GM23248 (cell line): ENCODE measurements around the gene HSPH1. TPM values are rescaled to one million over a fixed set of nuclear protein-coding genes. Genes with fewer than 3 reads are reported as not detected.

Experiments used
- DNase-seq: peaks from one replicate; pipeline ENCODE4 v3.0.0-alpha.2; 2015
- H2AFZ ChIP-seq: fragments of 200-600 bp; sonication (generic); 2 replicates; pipeline ENCODE4 v1.6.1; 2016; ENCODE audit warnings: antibody characterized with exemption
- H3F3A ChIP-seq: fragments of 200-600 bp; sonication (generic); 2 replicates; pipeline ENCODE4 v1.6.1; 2016; ENCODE audit warnings: mild to moderate bottlenecking, antibody characterized with exemption, mixed run types; ENCODE audit not compliant: insufficient read depth
- H3K27ac ChIP-seq: fragments of 200-600 bp; sonication (generic); 2 replicates; pipeline ENCODE4 v1.5.1; 2016; ENCODE audit warnings: mild to moderate bottlenecking
- H3K27me3 ChIP-seq: fragments of 200-600 bp; sonication (generic); replicated peaks from 2 replicates; pipeline ENCODE4 v1.6.1; 2016; ENCODE audit warnings: mild to moderate bottlenecking; ENCODE audit not compliant: insufficient read depth
- H3K36me3 ChIP-seq: fragments of 200-600 bp; sonication (generic); 2 replicates; pipeline ENCODE4 v1.6.1; 2016; ENCODE audit warnings: low read depth, mild to moderate bottlenecking
- H3K4me1 ChIP-seq: fragments of 200-600 bp; sonication (generic); 2 replicates; pipeline ENCODE4 v1.6.1; 2016; ENCODE audit warnings: mild to moderate bottlenecking; ENCODE audit not compliant: insufficient read depth
- H3K4me2 ChIP-seq: fragments of 200-600 bp; sonication (generic); one replicate; pipeline ENCODE4 v1.6.1; 2016; ENCODE audit warnings: mild to moderate bottlenecking; ENCODE audit not compliant: unreplicated experiment
- H3K4me3 ChIP-seq: fragments of 200-600 bp; sonication (generic); 2 replicates; pipeline ENCODE4 v1.5.1; 2016; ENCODE audit warnings: mild to moderate bottlenecking
- H3K79me2 ChIP-seq: fragments of 200-600 bp; sonication (generic); 2 replicates; pipeline ENCODE4 v1.6.1; 2016; ENCODE audit warnings: mild to moderate bottlenecking; ENCODE audit not compliant: insufficient read depth
- H3K9ac ChIP-seq: fragments of 200-600 bp; sonication (generic); 2 replicates; pipeline ENCODE4 v1.6.1; 2016; ENCODE audit warnings: mild to moderate bottlenecking
- H3K9me2 ChIP-seq: fragments of 200-600 bp; sonication (generic); 2 replicates; pipeline ENCODE4 v1.6.1; 2016; ENCODE audit warnings: mixed run types, mild to moderate bottlenecking, moderate library complexity; ENCODE audit not compliant: insufficient read depth
- H3K9me3 ChIP-seq: fragments of 200-600 bp; sonication (generic); one replicate; pipeline ENCODE4 v1.6.1; 2017; ENCODE audit warnings: low read depth
- H4K20me1 ChIP-seq: fragments of 200-600 bp; sonication (generic); 2 replicates; pipeline ENCODE4 v1.6.0; 2016; ENCODE audit not compliant: insufficient read depth
- EZH2 ChIP-seq: fragments of 200-600 bp; sonication (generic); IDR thresholded peaks from 2 replicates; pipeline ENCODE4 v1.6.1; 2018; ENCODE audit warnings: antibody characterized with exemption, mild to moderate bottlenecking; ENCODE audit not compliant: insufficient read depth, poor library complexity, severe bottlenecking
- EZH2phosphoT487 ChIP-seq: fragments of 200-600 bp; sonication (generic); IDR thresholded peaks from 2 replicates; pipeline ENCODE4 v1.6.1; 2018; ENCODE audit warnings: antibody characterized with exemption, moderate library complexity, mild to moderate bottlenecking, low read depth; ENCODE audit not compliant: insufficient read depth
- WGBS, 2 experiments: methylation state at CpG; one replicate each; pipeline ENCODE4 v1.1.6; 2015 to 2017; ENCODE audit warnings: low lambda C conversion rate in 2 of 2, low coverage in 1 of 2; ENCODE audit errors: missing lambda C conversion rate in 2 of 2; 5-methylcytosine and 5-hydroxymethylcytosine counted together
- in situ Hi-C: fragments of 300-500 bp; cut with MboI; formaldehyde crosslinking; loops from 2 replicates; pipeline ENCODE4 v1.15.0; 2020
- polyA plus RNA-seq: library from polyadenylated mRNA; unstranded; fragments of >200 nt; fragmentation: Nextera tagmentation; extraction: Ambion mirVana; gene quantifications from 2 replicates; pipeline ENCODE4 v1.2.1, GENCODE V29; 2016
- total RNA-seq: library from RNA; depleted of rRNA; stranded (reverse); fragments of >200 nt; shearing (Covaris generic); gene quantifications from 2 replicates; pipeline ENCODE4 v1.2.3, GENCODE V29; 2014

HSPH1 gene
- total and polyA plus RNA-seq, 2 experiments from 2014 or later: 35.9 to 46.8 TPM

- H3K4me3 ChIP-seq: no peak overlapping the region
- H2AFZ ChIP-seq: no peak overlapping the region
- in situ Hi-C loops: no loop called here
- H3K9me2 ChIP-seq: no peaks in the 10 kb centered on the region
- no peak overlapping the region for H3K9ac ChIP-seq
- H3K27me3 ChIP-seq: no peaks in the 10 kb centered on the region
- no peaks in the 10 kb centered on the region for H3K4me1 ChIP-seq
- 95 to 99% methylated on average over 3 of the region's 3 CpGs for WGBS, 2 experiments
- no peaks in the 10 kb centered on the region for H4K20me1 ChIP-seq
- no peak overlapping the region for H3K27ac ChIP-seq
- no peaks in the 10 kb centered on the region for H3K9me3 ChIP-seq
- no peak overlapping the region for H3K4me2 ChIP-seq
- no peak for DNase-seq
- peaks cover 41% of the 10 kb centered on the region for H3K36me3 ChIP-seq
- no peak for TF ChIP-seq EZH2phosphoT487
- no peak for TF ChIP-seq EZH2
- no peaks in the 10 kb centered on the region for H3K79me2 ChIP-seq
- H3F3A ChIP-seq: peaks cover 31% of the 10 kb centered on the region; the same call in 1 of the 2 replicates
These were observed 27.5 kb downstream of the HSPH1 start for GRCh38 chr13:31134039-31134711.

GRCh38 chr13:31133621-31134020 lies 28.1 kb downstream of the HSPH1 start:
- no peak for TF ChIP-seq EZH2phosphoT487
- TF ChIP-seq EZH2: no peak
- H3K4me2 ChIP-seq: no peak overlapping the region
- H3K4me3 ChIP-seq: no peak overlapping the region
- no peaks in the 10 kb centered on the region for H3K4me1 ChIP-seq
- H3K9ac ChIP-seq: no peak overlapping the region
- H3F3A ChIP-seq: peaks cover 31% of the 10 kb centered on the region; the same call in 1 of the 2 replicates
- H2AFZ ChIP-seq: no peak overlapping the region
- H3K36me3 ChIP-seq: peaks cover 36% of the 10 kb centered on the region
- no peaks in the 10 kb centered on the region for H3K9me2 ChIP-seq
- H3K27me3 ChIP-seq: no peaks in the 10 kb centered on the region
- WGBS, 2 experiments: 86 to 90% methylated on average over 5 of the region's 5 CpGs
- no peak overlapping the region for H3K27ac ChIP-seq
- H3K9me3 ChIP-seq: no peaks in the 10 kb centered on the region
- H3K79me2 ChIP-seq: no peaks in the 10 kb centered on the region
- H4K20me1 ChIP-seq: no peaks in the 10 kb centered on the region
- DNase-seq: no peak
- in situ Hi-C loops: no loop called here

- Histone ChIP-seq H3K36me3 (peaks cover 15% of the 10 kb centered on the region), H4K20me1 (no peaks in the 10 kb centered on the region), H3K9me3 (no peaks in the 10 kb centered on the region), H3K9ac (no peak overlapping the region), H3K4me3 (no peak overlapping the region), H3K4me2 (no peak overlapping the region), H3K27me3 (0 out of 2 replicates have a peak, but pooled peaks cover under 1% of the 10 kb centered on the region), H3K9me2 (no peaks in the 10 kb centered on the region), H3K4me1 (no peaks in the 10 kb centered on the region), H3K27ac (no peak overlapping the region), H2AFZ (no peak overlapping the region), H3K79me2 (no peaks in the 10 kb centered on the region), H3F3A (0 out of 2 replicates have a peak, but pooled peaks cover 15% of the 10 kb centered on the region)
- in situ Hi-C loops: no loop called here
- 90 to 95% methylated on average over 6 of the region's 6 CpGs for WGBS, 2 experiments
- no peak for TF ChIP-seq EZH2phosphoT487
- TF ChIP-seq EZH2: no peak
- DNase-seq: no peak
These were observed 30.2 kb downstream of the HSPH1 start for GRCh38 chr13:31131470-31131961.

GRCh38 chr13:31129419-31129818 lies 32.3 kb downstream of the HSPH1 start:
- no peaks in the 10 kb centered on the region for H3K9me3 ChIP-seq
- 0 out of 2 replicates have a peak, but pooled peaks cover under 1% of the 10 kb centered on the region for H3K36me3 ChIP-seq
- H3K9me2 ChIP-seq: no peaks in the 10 kb centered on the region
- peaks cover 13% of the 10 kb centered on the region for H3K27me3 ChIP-seq
- no peak overlapping the region for H3K9ac ChIP-seq
- 44 to 48% methylated on average over 8 of the region's 8 CpGs for WGBS, 2 experiments
- no peak for TF ChIP-seq EZH2
- no peak for TF ChIP-seq EZH2phosphoT487
- in situ Hi-C loops: no loop called here
- H2AFZ ChIP-seq: no peak overlapping the region
- no peak for DNase-seq
- H3K4me2 ChIP-seq: no peak overlapping the region
- H4K20me1 ChIP-seq: no peaks in the 10 kb centered on the region
- H3K4me3 ChIP-seq: no peak overlapping the region
- H3K4me1 ChIP-seq: no peaks in the 10 kb centered on the region
- H3K27ac ChIP-seq: no peak overlapping the region
- H3F3A ChIP-seq: 0 out of 2 replicates have a peak, but pooled peaks cover 6% of the 10 kb centered on the region
- H3K79me2 ChIP-seq: no peaks in the 10 kb centered on the region
